Caco-2 (cell line): ENCODE results near the gene RTKN. TPM values are rescaled to one million over a fixed set of nuclear protein-coding genes. Genes with fewer than 3 reads are reported as not detected.
"Not testable (repeated sequence)": the region's sequence is repeated elsewhere in the genome, so short reads cannot be mapped to it uniquely, and the experiment has no call there.

Source experiments
- BruUV-seq: library from RNA; stranded (reverse); fragments of 400-500 nt; replicated peaks from 2 replicates; lab custom pipeline; 2021; lab: Mats Ljungman, UMichigan
- CTCF ChIA-PET: fragments of 300-600 bp; sonication (Branson Sonifier 250); formaldehyde crosslinking; loops from one replicate; lab custom pipeline; 2022; ENCODE audit warnings: antibody characterized with exemption; lab: Charles Lee
- POLR2A ChIA-PET: fragments of 300-600 bp; sonication (Branson Sonifier 250); formaldehyde crosslinking; loops from one replicate; lab custom pipeline; 2022; ENCODE audit warnings: antibody characterized with exemption; lab: Charles Lee
- DNase-seq, 2 experiments: peaks; one replicate each; pipeline versions ENCODE4 v3.0.0 to v3.0.0-alpha.2; 2020 to 2022
- H3K27me3 ChIP-seq: replicated peaks from 2 replicates; pipeline ENCODE4 v1.6.0; 2011; ENCODE audit warnings: low read length; ENCODE audit not compliant: control insufficient read depth, insufficient read depth
- H3K36me3 ChIP-seq: 2 replicates; pipeline ENCODE4 v1.5.1; 2011; ENCODE audit warnings: low read length; ENCODE audit not compliant: control insufficient read depth, insufficient read depth
- H3K4me1 ChIP-seq: fragments of 250-450 bp; sonication (Bioruptor Pico); 2 replicates; pipeline ENCODE4 v1.5.1; 2020; ENCODE audit warnings: mild to moderate bottlenecking
- H3K4me3 ChIP-seq: 2 replicates; pipeline ENCODE4 v1.5.1; 2011; ENCODE audit warnings: low read depth, mild to moderate bottlenecking, control low read depth, low read length
- H3K9me3 ChIP-seq: fragments of 250-450 bp; sonication (Bioruptor Pico); 2 replicates; pipeline ENCODE4 v1.5.1; 2020; ENCODE audit warnings: mild to moderate bottlenecking, moderate library complexity
- H3K27ac Mint-ChIP-seq: one replicate; pipeline ENCODE4 v1.8.0; 2022; ENCODE audit warnings: mixed read lengths; ENCODE audit not compliant: unreplicated experiment
- H3K27me3 Mint-ChIP-seq: one replicate; pipeline ENCODE4 v1.8.0; 2022; ENCODE audit warnings: mixed read lengths; ENCODE audit not compliant: insufficient read depth, unreplicated experiment
- H3K36me3 Mint-ChIP-seq: one replicate; pipeline ENCODE4 v1.8.0; 2022; ENCODE audit warnings: mild to moderate bottlenecking, mixed read lengths; ENCODE audit not compliant: insufficient read depth, unreplicated experiment
- H3K4me1 Mint-ChIP-seq: one replicate; pipeline ENCODE4 v1.8.0; 2022; ENCODE audit warnings: low read depth, mixed read lengths; ENCODE audit not compliant: unreplicated experiment
- H3K4me3 Mint-ChIP-seq: one replicate; pipeline ENCODE4 v1.8.0; 2022; ENCODE audit warnings: mild to moderate bottlenecking, moderate library complexity, mixed read lengths; ENCODE audit not compliant: unreplicated experiment
- H3K9me3 Mint-ChIP-seq: one replicate; pipeline ENCODE4 v1.8.0; 2022; ENCODE audit warnings: mixed read lengths; ENCODE audit not compliant: unreplicated experiment
- CTCF ChIP-seq, 2 experiments: fragments of 200-600 bp in 1 of 2; IDR thresholded peaks; 1 replicate in 1 of 2; 2 replicates in 1 of 2; pipeline versions ENCODE4 v1.5.1 to v1.8.0; 2011 to 2022; ENCODE audit warnings: antibody characterized with exemption in 1 of 2, control low read depth in 1 of 2, inconsistent platforms in 1 of 2, low read depth in 1 of 2, low read length in 1 of 2, mild to moderate bottlenecking in 1 of 2, moderate library complexity in 1 of 2; ENCODE audit not compliant: insufficient read depth in 1 of 2, severe bottlenecking in 1 of 2, unreplicated experiment in 1 of 2
- intact Hi-C: fragments of 100-400 bp; cut with micrococcal nuclease; formaldehyde crosslinking; loops from one replicate; pipeline ENCODE4 v1.10.0; 2022; ENCODE audit not compliant: unreplicated experiment
- total RNA-seq: library from RNA; stranded (reverse); gene quantifications from 2 replicates; pipeline ENCODE4 v1.2.3, GENCODE V29; 2022

The RTKN gene
- total RNA-seq, 1 experiment from 2014 or later, result 123 TPM

- Mint-ChIP-seq H3K4me1 (peaks cover 14% of the 10 kb centered on the region), H3K4me3 (peak within 1 kb of the TSS; percentile 96), H3K36me3 (peaks cover 48% of the 10 kb centered on the region), H3K9me3 (no peaks in the 10 kb centered on the region), H3K27ac (peak within 1 kb of the TSS; percentile 98), H3K27me3 (peaks cover 12% of the 10 kb centered on the region)
- POLR2A ChIA-PET, result no interaction called here
- no peaks in the 10 kb centered on the region for H3K9me3 ChIP-seq
- peak; percentile 86 to 93 for DNase-seq
- no TSS peak for BruUV-seq
- no peaks in the 10 kb centered on the region for H3K27me3 ChIP-seq
- intact Hi-C loops, result no loop called here
- CTCF ChIA-PET, result interaction anchor here (0.7 to 1.2 kb wide), 3 partner anchors 30 to 538 kb away, joined by 3 to 4 read pairs (median 3); partner anchors contain the start of gene WBP1
- H3K4me3 ChIP-seq, result peak within 1 kb of the TSS; percentile 77
- no peak for TF ChIP-seq CTCF (IDR thresholded peaks at IDR 0.05; ENCODE audit: insufficient read depth in 1 of 2, low read depth in 1 of 2, low read length in 1 of 2, severe bottlenecking in 1 of 2, unreplicated experiment in 1 of 2)
- no peaks in the 10 kb centered on the region for H3K4me1 ChIP-seq
- peaks cover 1% of the 10 kb centered on the region; the same call in 1 of the 2 replicates for H3K36me3 ChIP-seq
Observed at GRCh38 chr2:74421221-74421870, 20.4 kb downstream of the RTKN start, which contains the start of the genes C2orf81 and WDR54. TSS of gene C2orf81 (minus strand) at chr2:74421619. CDS start at chr2:74421560, 59 bp downstream. TSS of gene WDR54 (plus strand) at chr2:74421730. CDS start at chr2:74422154, 424 bp downstream.

- H3K27me3 ChIP-seq, H3K4me1 ChIP-seq, intact Hi-C loops, H3K9me3 ChIP-seq, H3K9me3 Mint-ChIP-seq, DNase-seq, BruUV-seq, POLR2A ChIA-PET, H3K36me3 ChIP-seq: not testable (repeated sequence)
- Mint-ChIP-seq H3K4me3 (peak overlapping the region; percentile 96), H3K27ac (peak overlapping the region; percentile 98), H3K27me3 (peaks cover 12% of the 10 kb centered on the region), H3K36me3 (peaks cover 41% of the 10 kb centered on the region), H3K4me1 (peaks cover 14% of the 10 kb centered on the region)
- peak overlapping the region; percentile 77 for H3K4me3 ChIP-seq
- CTCF ChIA-PET, result interaction anchor here (0.7 to 1.2 kb wide), 3 partner anchors 29 to 538 kb away, joined by 3 to 4 read pairs (median 3); partner anchors contain the start of gene WBP1
Observed at GRCh38 chr2:74420443-74421103, 21.2 kb downstream of the RTKN start.

GRCh38 chr2:74420006-74420405 is 21.7 kb downstream of the RTKN start:
- no peaks in the 10 kb centered on the region for H3K36me3 ChIP-seq
- intact Hi-C loops, result no loop called here
- Mint-ChIP-seq H3K9me3 (no peaks in the 10 kb centered on the region), H3K27me3 (peaks cover 12% of the 10 kb centered on the region), H3K4me1 (peaks cover 14% of the 10 kb centered on the region), H3K36me3 (peaks cover 35% of the 10 kb centered on the region), H3K4me3 (no peak overlapping the region), H3K27ac (no peak overlapping the region)
- H3K27me3 ChIP-seq, result no peaks in the 10 kb centered on the region
- no peaks in the 10 kb centered on the region for H3K4me1 ChIP-seq
- BruUV-seq, result no TSS peak
- no peaks in the 10 kb centered on the region for H3K9me3 ChIP-seq
- TF ChIP-seq CTCF (IDR thresholded peaks at IDR 0.05; ENCODE audit: insufficient read depth in 1 of 2, low read depth in 1 of 2, low read length in 1 of 2, severe bottlenecking in 1 of 2, unreplicated experiment in 1 of 2), result no peak
- POLR2A ChIA-PET, result no interaction called here
- no peak for DNase-seq
- CTCF ChIA-PET, result no interaction called here
- no peak overlapping the region for H3K4me3 ChIP-seq
